Lower leg skin (tissue), 3 donors: Measurements from ENCODE around the gene C6orf141.

Experiments used
- POLR2A ChIP-seq, 2 donors: fragments of 450-650 bp; IDR thresholded peaks; one replicate each; pipeline ENCODE4 v1.6.1; 2016 to 2017; ENCODE audit warnings: antibody characterized with exemption in 2 of 2, mild to moderate bottlenecking in 1 of 2, moderate library complexity in 1 of 2
- TF ChIP-seq, protein P1 (sequence below), 3 donors: fragments of 450-650 bp; IDR thresholded peaks; one replicate each; pipeline ENCODE4 v1.5.1; 2016; ENCODE audit warnings: antibody characterized with exemption in 3 of 3, mild to moderate bottlenecking in 3 of 3, moderate library complexity in 2 of 3

- TF ChIP-seq, protein P1, sequence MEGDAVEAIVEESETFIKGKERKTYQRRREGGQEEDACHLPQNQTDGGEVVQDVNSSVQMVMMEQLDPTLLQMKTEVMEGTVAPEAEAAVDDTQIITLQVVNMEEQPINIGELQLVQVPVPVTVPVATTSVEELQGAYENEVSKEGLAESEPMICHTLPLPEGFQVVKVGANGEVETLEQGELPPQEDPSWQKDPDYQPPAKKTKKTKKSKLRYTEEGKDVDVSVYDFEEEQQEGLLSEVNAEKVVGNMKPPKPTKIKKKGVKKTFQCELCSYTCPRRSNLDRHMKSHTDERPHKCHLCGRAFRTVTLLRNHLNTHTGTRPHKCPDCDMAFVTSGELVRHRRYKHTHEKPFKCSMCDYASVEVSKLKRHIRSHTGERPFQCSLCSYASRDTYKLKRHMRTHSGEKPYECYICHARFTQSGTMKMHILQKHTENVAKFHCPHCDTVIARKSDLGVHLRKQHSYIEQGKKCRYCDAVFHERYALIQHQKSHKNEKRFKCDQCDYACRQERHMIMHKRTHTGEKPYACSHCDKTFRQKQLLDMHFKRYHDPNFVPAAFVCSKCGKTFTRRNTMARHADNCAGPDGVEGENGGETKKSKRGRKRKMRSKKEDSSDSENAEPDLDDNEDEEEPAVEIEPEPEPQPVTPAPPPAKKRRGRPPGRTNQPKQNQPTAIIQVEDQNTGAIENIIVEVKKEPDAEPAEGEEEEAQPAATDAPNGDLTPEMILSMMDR (IDR thresholded peaks at IDR 0.05) = no peak
- no peak for TF ChIP-seq POLR2A (IDR thresholded peaks at IDR 0.05)
Measured at GRCh38 chr6:49551078-49551865, 804 bp downstream of the C6orf141 start.
